PC-9 (cell line): Measurements from ENCODE around the gene REL.

Experiments used
- CTCF ChIP-seq: fragments of 200-600 bp; sonication (generic); conservative IDR thresholded peaks from 2 replicates; pipeline ENCODE4 v1.6.1; 2017; ENCODE audit warnings: mixed run types, antibody characterized with exemption, mild to moderate bottlenecking, moderate library complexity
- EZH2 ChIP-seq: fragments of 200-600 bp; sonication (generic); IDR thresholded peaks from 2 replicates; pipeline ENCODE4 v1.8.0; 2017; ENCODE audit warnings: antibody characterized with exemption, low read depth

- TF ChIP-seq CTCF (no peak), EZH2 (no peak)
Observed at GRCh38 chr2:60867007-60867406, 14.4 kb upstream of the REL start.
